Measurements from ENCODE around the gene TAP2.

- no peak for TF ChIP-seq POLR2A (IDR thresholded peaks at IDR 0.05)
- TF ChIP-seq, protein P1, sequence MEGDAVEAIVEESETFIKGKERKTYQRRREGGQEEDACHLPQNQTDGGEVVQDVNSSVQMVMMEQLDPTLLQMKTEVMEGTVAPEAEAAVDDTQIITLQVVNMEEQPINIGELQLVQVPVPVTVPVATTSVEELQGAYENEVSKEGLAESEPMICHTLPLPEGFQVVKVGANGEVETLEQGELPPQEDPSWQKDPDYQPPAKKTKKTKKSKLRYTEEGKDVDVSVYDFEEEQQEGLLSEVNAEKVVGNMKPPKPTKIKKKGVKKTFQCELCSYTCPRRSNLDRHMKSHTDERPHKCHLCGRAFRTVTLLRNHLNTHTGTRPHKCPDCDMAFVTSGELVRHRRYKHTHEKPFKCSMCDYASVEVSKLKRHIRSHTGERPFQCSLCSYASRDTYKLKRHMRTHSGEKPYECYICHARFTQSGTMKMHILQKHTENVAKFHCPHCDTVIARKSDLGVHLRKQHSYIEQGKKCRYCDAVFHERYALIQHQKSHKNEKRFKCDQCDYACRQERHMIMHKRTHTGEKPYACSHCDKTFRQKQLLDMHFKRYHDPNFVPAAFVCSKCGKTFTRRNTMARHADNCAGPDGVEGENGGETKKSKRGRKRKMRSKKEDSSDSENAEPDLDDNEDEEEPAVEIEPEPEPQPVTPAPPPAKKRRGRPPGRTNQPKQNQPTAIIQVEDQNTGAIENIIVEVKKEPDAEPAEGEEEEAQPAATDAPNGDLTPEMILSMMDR (IDR thresholded peaks at IDR 0.05): no peak
Measured at GRCh38 chr6:32849126-32849525, 10.6 kb upstream of the TAP2 start.

Measured in lower leg skin (tissue), 3 donors.